ENCODE measurements around the gene MCF2L.

- no peak for TF ChIP-seq CTCF (IDR thresholded peaks at IDR 0.05)
- no peak for TF ChIP-seq EZH2 (IDR thresholded peaks at IDR 0.05)
- no peak for TF ChIP-seq EZH2phosphoT487 (IDR thresholded peaks at IDR 0.05)
Observed at GRCh38 chr13:113077953-113078901, 109.2 kb downstream of the MCF2L start.
